Hepatocyte (in vitro differentiated cells): Measurements from ENCODE around the gene BAZ2A.

Experiments used
- CTCF ChIP-seq: fragments of 200-600 bp; sonication (generic); IDR thresholded peaks from 2 replicates; pipeline ENCODE4 v1.5.1; 2016; ENCODE audit warnings: antibody characterized with exemption, mild to moderate bottlenecking; ENCODE audit not compliant: poor library complexity
- EZH2 ChIP-seq: fragments of 200-600 bp; sonication (generic); IDR thresholded peaks from 2 replicates; pipeline ENCODE4 v1.6.1; 2016; ENCODE audit warnings: antibody characterized with exemption, mild to moderate bottlenecking, borderline replicate concordance
- EZH2phosphoT487 ChIP-seq: fragments of 200-600 bp; sonication (generic); IDR thresholded peaks from one replicate; pipeline ENCODE4 v1.6.1; 2018; ENCODE audit warnings: antibody characterized with exemption, mild to moderate bottlenecking, low read depth, moderate library complexity; ENCODE audit not compliant: unreplicated experiment, severe bottlenecking

- TF ChIP-seq CTCF (no peak), EZH2 (no peak), EZH2phosphoT487 (no peak)
These were observed 30.3 kb downstream of the BAZ2A start for GRCh38 chr12:56599797-56600196.
